ENCODE data around the gene ANKRD35.

DNA sequence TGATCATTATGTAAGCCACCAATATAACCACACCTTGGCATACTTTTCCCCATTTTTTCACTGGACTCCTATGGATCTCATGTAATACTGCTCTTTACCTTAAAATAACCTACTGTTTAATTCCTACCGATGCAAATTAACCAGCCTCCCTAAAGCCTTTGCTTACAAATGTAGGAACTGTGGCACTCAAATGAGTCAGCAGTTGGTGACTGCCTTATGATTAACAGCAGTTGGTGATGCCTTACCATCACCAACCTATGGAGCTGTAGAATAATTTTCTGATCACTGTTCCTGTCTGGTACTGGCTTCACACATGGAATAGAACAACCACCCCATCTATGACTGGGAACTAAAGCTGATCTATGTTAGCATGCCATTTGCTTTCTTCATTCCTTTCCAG, 48.0 kb downstream of the ANKRD35 start:
- TF ChIP-seq SP1 (CRISPR knock-in tag; IDR thresholded peaks at IDR 0.05) (no peak), FOSL1 (tag; conservative IDR thresholded peaks at IDR 0.05) (no peak), MYNN (IDR thresholded peaks at IDR 0.05) (no peak), MYNN (CRISPR knock-in tag; IDR thresholded peaks at IDR 0.05) (no peak), ZNF253 (CRISPR knock-in tag; conservative IDR thresholded peaks at IDR 0.05) (no peak), POLR2AphosphoS5 (IDR thresholded peaks at IDR 0.05; ENCODE audit: control insufficient read depth, insufficient read depth, low read depth, low read length) (no peak), GABPB1 (CRISPR knock-in tag; IDR thresholded peaks at IDR 0.05) (no peak), TAF1 (IDR thresholded peaks at IDR 0.05; ENCODE audit: control insufficient read depth, extremely low read depth, insufficient read depth, low read length, severe bottlenecking) (no peak)
- TF ChIP-seq, protein P1, sequence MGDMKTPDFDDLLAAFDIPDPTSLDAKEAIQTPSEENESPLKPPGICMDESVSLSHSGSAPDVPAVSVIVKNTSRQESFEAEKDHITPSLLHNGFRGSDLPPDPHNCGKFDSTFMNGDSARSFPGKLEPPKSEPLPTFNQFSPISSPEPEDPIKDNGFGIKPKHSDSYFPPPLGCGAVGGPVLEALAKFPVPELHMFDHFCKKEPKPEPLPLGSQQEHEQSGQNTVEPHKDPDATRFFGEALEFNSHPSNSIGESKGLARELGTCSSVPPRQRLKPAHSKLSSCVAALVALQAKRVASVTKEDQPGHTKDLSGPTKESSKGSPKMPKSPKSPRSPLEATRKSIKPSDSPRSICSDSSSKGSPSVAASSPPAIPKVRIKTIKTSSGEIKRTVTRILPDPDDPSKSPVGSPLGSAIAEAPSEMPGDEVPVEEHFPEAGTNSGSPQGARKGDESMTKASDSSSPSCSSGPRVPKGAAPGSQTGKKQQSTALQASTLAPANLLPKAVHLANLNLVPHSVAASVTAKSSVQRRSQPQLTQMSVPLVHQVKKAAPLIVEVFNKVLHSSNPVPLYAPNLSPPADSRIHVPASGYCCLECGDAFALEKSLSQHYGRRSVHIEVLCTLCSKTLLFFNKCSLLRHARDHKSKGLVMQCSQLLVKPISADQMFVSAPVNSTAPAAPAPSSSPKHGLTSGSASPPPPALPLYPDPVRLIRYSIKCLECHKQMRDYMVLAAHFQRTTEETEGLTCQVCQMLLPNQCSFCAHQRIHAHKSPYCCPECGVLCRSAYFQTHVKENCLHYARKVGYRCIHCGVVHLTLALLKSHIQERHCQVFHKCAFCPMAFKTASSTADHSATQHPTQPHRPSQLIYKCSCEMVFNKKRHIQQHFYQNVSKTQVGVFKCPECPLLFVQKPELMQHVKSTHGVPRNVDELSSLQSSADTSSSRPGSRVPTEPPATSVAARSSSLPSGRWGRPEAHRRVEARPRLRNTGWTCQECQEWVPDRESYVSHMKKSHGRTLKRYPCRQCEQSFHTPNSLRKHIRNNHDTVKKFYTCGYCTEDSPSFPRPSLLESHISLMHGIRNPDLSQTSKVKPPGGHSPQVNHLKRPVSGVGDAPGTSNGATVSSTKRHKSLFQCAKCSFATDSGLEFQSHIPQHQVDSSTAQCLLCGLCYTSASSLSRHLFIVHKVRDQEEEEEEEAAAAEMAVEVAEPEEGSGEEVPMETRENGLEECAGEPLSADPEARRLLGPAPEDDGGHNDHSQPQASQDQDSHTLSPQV (IDR thresholded peaks at IDR 0.05) = no peak
- TF ChIP-seq, protein P2, sequence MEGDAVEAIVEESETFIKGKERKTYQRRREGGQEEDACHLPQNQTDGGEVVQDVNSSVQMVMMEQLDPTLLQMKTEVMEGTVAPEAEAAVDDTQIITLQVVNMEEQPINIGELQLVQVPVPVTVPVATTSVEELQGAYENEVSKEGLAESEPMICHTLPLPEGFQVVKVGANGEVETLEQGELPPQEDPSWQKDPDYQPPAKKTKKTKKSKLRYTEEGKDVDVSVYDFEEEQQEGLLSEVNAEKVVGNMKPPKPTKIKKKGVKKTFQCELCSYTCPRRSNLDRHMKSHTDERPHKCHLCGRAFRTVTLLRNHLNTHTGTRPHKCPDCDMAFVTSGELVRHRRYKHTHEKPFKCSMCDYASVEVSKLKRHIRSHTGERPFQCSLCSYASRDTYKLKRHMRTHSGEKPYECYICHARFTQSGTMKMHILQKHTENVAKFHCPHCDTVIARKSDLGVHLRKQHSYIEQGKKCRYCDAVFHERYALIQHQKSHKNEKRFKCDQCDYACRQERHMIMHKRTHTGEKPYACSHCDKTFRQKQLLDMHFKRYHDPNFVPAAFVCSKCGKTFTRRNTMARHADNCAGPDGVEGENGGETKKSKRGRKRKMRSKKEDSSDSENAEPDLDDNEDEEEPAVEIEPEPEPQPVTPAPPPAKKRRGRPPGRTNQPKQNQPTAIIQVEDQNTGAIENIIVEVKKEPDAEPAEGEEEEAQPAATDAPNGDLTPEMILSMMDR (IDR thresholded peaks at IDR 0.05 in 2 of 3, conservative IDR thresholded peaks at IDR 0.05 in 1 of 3; ENCODE audit: insufficient read depth in 2 of 3, low read depth in 1 of 3, low read length in 3 of 3) = no peak
